SK-N-SH (cell line): ENCODE data around the gene MRTFB. TPM values are rescaled to one million over a fixed set of nuclear protein-coding genes. Genes with fewer than 3 reads are reported as not detected.

Experiments
- CTCF ChIA-PET: fragments of 300-600, 350-600 bp; formaldehyde crosslinking; extraction: SDS; loops from one replicate; lab custom pipeline; 2021; lab: Yijun Ruan, JAX
- POLR2A ChIA-PET: fragments of 350-600 bp; sonication (Branson Sonifier 250); formaldehyde crosslinking; extraction: SDS; loops from one replicate; lab custom pipeline; 2020; ENCODE audit warnings: antibody characterized with exemption, inconsistent platforms; lab: Yijun Ruan, JAX
- DNase-seq: peaks from one replicate; pipeline ENCODE4 v3.0.0; 2012
- H2AFZ ChIP-seq: fragments of 200-600 bp; sonication (generic); 2 replicates; pipeline ENCODE4 v1.8.1; 2016; ENCODE audit warnings: antibody characterized with exemption, mild to moderate bottlenecking, low read depth
- H3F3A ChIP-seq: fragments of 200-600 bp; sonication (generic); replicated peaks from 2 replicates; pipeline ENCODE3; 2016; ENCODE audit warnings: antibody characterized with exemption, mild to moderate bottlenecking; ENCODE audit not compliant: insufficient read depth
- H3K27ac ChIP-seq, 2 experiments: fragments of 200-500 bp in 1 of 2; fragments of 200-600 bp in 1 of 2; sonication (Bioruptor generic) in 1 of 2; sonication (generic), shearing (Covaris generic) in 1 of 2; 2 replicates each; pipeline versions ENCODE4 v1.5.1 to v1.6.1; 2014 to 2016; ENCODE audit warnings: low read depth in 2 of 2, inconsistent platforms in 1 of 2, low read length in 1 of 2, mild to moderate bottlenecking in 1 of 2, mixed read lengths in 1 of 2
- H3K27me3 ChIP-seq: fragments of 200-600 bp; sonication (generic), shearing (Covaris generic); 2 replicates; pipeline ENCODE4 v1.6.1; 2016; ENCODE audit warnings: mixed run types; ENCODE audit not compliant: insufficient read depth
- H3K36me3 ChIP-seq, 2 experiments: fragments of 200-500 bp in 1 of 2; fragments of 200-600 bp in 1 of 2; sonication (Bioruptor generic) in 1 of 2; sonication (generic) in 1 of 2; replicated peaks in 1 of 2; 2 replicates each; pipeline versions ENCODE3 to v1.5.1; 2014 to 2016; ENCODE audit warnings: low read length in 1 of 2, mild to moderate bottlenecking in 1 of 2; ENCODE audit not compliant: insufficient read depth in 2 of 2, control insufficient read depth in 1 of 2
- H3K4me1 ChIP-seq, 2 experiments: fragments of 200-500 bp in 1 of 2; fragments of 200-600 bp in 1 of 2; sonication (Bioruptor generic) in 1 of 2; sonication (generic), shearing (Covaris generic) in 1 of 2; 2 replicates each; pipeline versions ENCODE4 v1.5.1 to v1.6.1; 2014 to 2016; ENCODE audit warnings: low read depth in 1 of 2, low read length in 1 of 2, mixed run types in 1 of 2; ENCODE audit not compliant: insufficient read depth in 2 of 2, control insufficient read depth in 1 of 2
- H3K4me2 ChIP-seq: fragments of 200-600 bp; sonication (generic), shearing (Covaris generic); 2 replicates; pipeline ENCODE4 v1.6.1; 2017; ENCODE audit warnings: mixed run types
- H3K4me3 ChIP-seq, 2 experiments: fragments of 200-500 bp in 1 of 2; fragments of 200-600 bp in 1 of 2; sonication (Bioruptor generic) in 1 of 2; sonication (generic), shearing (Covaris generic) in 1 of 2; 2 replicates each; pipeline versions ENCODE4 v1.5.1 to v1.8.1; 2014 to 2016; ENCODE audit warnings: low read depth in 2 of 2, inconsistent platforms in 1 of 2, low read length in 1 of 2, mild to moderate bottlenecking in 1 of 2, mixed read lengths in 1 of 2, moderate library complexity in 1 of 2
- H3K79me2 ChIP-seq: fragments of 200-600 bp; sonication (generic); 2 replicates; pipeline ENCODE4 v1.8.1; 2017; ENCODE audit warnings: mild to moderate bottlenecking; ENCODE audit not compliant: insufficient read depth
- H3K9ac ChIP-seq: fragments of 200-600 bp; sonication (generic); 2 replicates; pipeline ENCODE4 v1.6.1; 2017; ENCODE audit warnings: mixed run types
- H3K9me2 ChIP-seq: fragments of 200-600 bp; sonication (generic); 2 replicates; pipeline ENCODE4 v1.6.1; 2017; ENCODE audit warnings: mixed run types
- H3K9me3 ChIP-seq: fragments of 200-600 bp; sonication (generic); 2 replicates; pipeline ENCODE4 v1.6.1; 2017; ENCODE audit warnings: mixed run types, mild to moderate bottlenecking, moderate library complexity
- H4K20me1 ChIP-seq: fragments of 200-600 bp; sonication (generic); 2 replicates; pipeline ENCODE4 v1.6.1; 2017; ENCODE audit warnings: mild to moderate bottlenecking, mixed run types; ENCODE audit not compliant: insufficient read depth
- CHD2 ChIP-seq: fragments of 150-350 bp; IDR thresholded peaks from 2 replicates; pipeline ENCODE4 v1.6.1; 2018; ENCODE audit warnings: low read length; ENCODE audit not compliant: partially characterized antibody
- ELF1 ChIP-seq: IDR thresholded peaks from 2 replicates; pipeline ENCODE4 v1.4.0; 2012
- FOSL2 ChIP-seq: IDR thresholded peaks from 2 replicates; pipeline ENCODE4 v1.4.0; 2012; ENCODE audit warnings: low read depth, mild to moderate bottlenecking, moderate library complexity, borderline replicate concordance
- FOXJ3 ChIP-seq: sonication (generic); formaldehyde crosslinking; IDR thresholded peaks from 2 replicates; pipeline ENCODE4 v1.5.1; 2020; ENCODE audit warnings: mild to moderate bottlenecking, missing genetic modification reagents
- GATA2 ChIP-seq: sonication (generic); formaldehyde crosslinking; IDR thresholded peaks from 2 replicates; pipeline ENCODE4 v1.5.0; 2020; ENCODE audit warnings: mild to moderate bottlenecking, missing genetic modification reagents
- NFIC ChIP-seq: IDR thresholded peaks from 2 replicates; pipeline ENCODE4 v1.4.0; 2012; ENCODE audit warnings: borderline replicate concordance
- NRF1 ChIP-seq: IDR thresholded peaks from 2 replicates; pipeline ENCODE4 v1.6.1; 2012; ENCODE audit warnings: low read depth, mild to moderate bottlenecking, low read length
- RCOR1 ChIP-seq: fragments of 150-350 bp; IDR thresholded peaks from 2 replicates; pipeline ENCODE4 v1.6.1; 2017; ENCODE audit warnings: antibody characterized with exemption, low read length
- SIN3A ChIP-seq: IDR thresholded peaks from 2 replicates; pipeline ENCODE4 v1.6.1; 2012; ENCODE audit warnings: low read depth, mild to moderate bottlenecking, low read length, moderate library complexity, borderline replicate concordance
- SMC3 ChIP-seq: IDR thresholded peaks from 2 replicates; pipeline ENCODE4 v1.6.1; 2012; ENCODE audit warnings: low read depth, low read length, improper control_type of control experiment
- WGBS: methylation state at CpG from one replicate; pipeline ENCODE4 v1.1.6; 2017; ENCODE audit warnings: low lambda C conversion rate; 5-methylcytosine and 5-hydroxymethylcytosine counted together
- polyA plus RNA-seq, 3 experiments: library from polyadenylated mRNA; depleted of rRNA; stranded (reverse); fragments of >200 nt; gene quantifications; 2 replicates each; pipeline ENCODE4 v1.2.3, GENCODE V29; 2012
- TF ChIP-seq, protein P1 (sequence below): IDR thresholded peaks from 2 replicates; pipeline ENCODE4 v1.4.0; 2012; ENCODE audit warnings: low read depth, borderline replicate concordance
- TF ChIP-seq, protein P2 (sequence below): IDR thresholded peaks from 2 replicates; pipeline ENCODE4; 2012
- TF ChIP-seq, protein P3 (sequence below): IDR thresholded peaks from 2 replicates; pipeline ENCODE4 v1.4.0; 2012; ENCODE audit warnings: low read depth
- TF ChIP-seq, protein P4 (sequence below): fragments of 150-350 bp; IDR thresholded peaks from 2 replicates; pipeline ENCODE4 v1.6.1; 2017; ENCODE audit warnings: antibody characterized with exemption, low read length, low read depth, borderline replicate concordance
- TF ChIP-seq, protein P5 (sequence below): fragments of 150-350 bp; IDR thresholded peaks from 2 replicates; pipeline ENCODE4 v1.6.1; 2016; ENCODE audit warnings: mild to moderate bottlenecking, low read depth, low read length

The MRTFB gene
- polyA plus RNA-seq, 1 of the 3 experiments (the other 2 are of a cell fraction) = 3.3 TPM

DNA sequence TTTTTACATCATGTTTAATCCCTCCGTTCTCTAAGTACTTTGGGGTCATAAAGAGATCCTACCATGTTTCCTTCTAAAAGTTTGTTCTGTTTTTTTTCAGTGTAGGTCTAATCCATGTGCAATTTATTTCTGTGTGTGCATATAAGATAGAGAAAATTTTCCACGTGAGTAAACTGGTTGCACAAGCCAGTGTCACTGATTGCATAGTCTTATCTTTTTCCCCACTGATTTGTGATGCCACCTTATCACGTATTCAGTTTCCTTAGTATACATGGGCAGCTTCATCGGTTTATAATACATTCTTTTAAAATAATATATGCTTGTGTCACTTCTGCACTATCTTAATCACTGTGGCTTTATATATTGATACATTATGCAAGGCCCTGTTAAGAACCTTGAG is 49.2 kb downstream of the MRTFB start:
- CTCF ChIA-PET = interaction anchor here (1.0 kb wide), 1 partner anchor 201 kb away, joined by 3 read pairs; the partner anchor contains the start of gene ERCC4
- POLR2A ChIA-PET = no interaction called here
- 98% methylated on average over 4 of the region's 4 CpGs for WGBS

More for the DNA sequence above, 49.2 kb downstream of the MRTFB start:
- Histone ChIP-seq H3K79me2 (peaks cover 28% of the 10 kb centered on the region; the same call in 1 of the 2 replicates), H2AFZ (no peak overlapping the region), H3K9me2 (no peaks in the 10 kb centered on the region), H3K9ac (no peak overlapping the region), H3K36me3 (peaks cover 0 to 3% of the 10 kb centered on the region in 2 experiments), H3F3A (peaks cover 3% of the 10 kb centered on the region), H3K4me2 (no peak overlapping the region), H3K9me3 (no peaks in the 10 kb centered on the region), H3K4me1 (peaks cover 0 to 3% of the 10 kb centered on the region in 2 experiments; a peak in 1 of 4 replicates), H3K27ac (no peak overlapping the region), H4K20me1 (no peaks in the 10 kb centered on the region), H3K27me3 (no peaks in the 10 kb centered on the region), H3K4me3 (no peak overlapping the region)
- TF ChIP-seq GATA2 (CRISPR knock-in tag) (no peak), RCOR1 (no peak), FOSL2 (no peak), ELF1 (no peak), SMC3 (no peak), NRF1 (no peak), SIN3A (no peak), CHD2 (no peak), NFIC (no peak), FOXJ3 (CRISPR knock-in tag) (no peak)
- TF ChIP-seq, protein P1, sequence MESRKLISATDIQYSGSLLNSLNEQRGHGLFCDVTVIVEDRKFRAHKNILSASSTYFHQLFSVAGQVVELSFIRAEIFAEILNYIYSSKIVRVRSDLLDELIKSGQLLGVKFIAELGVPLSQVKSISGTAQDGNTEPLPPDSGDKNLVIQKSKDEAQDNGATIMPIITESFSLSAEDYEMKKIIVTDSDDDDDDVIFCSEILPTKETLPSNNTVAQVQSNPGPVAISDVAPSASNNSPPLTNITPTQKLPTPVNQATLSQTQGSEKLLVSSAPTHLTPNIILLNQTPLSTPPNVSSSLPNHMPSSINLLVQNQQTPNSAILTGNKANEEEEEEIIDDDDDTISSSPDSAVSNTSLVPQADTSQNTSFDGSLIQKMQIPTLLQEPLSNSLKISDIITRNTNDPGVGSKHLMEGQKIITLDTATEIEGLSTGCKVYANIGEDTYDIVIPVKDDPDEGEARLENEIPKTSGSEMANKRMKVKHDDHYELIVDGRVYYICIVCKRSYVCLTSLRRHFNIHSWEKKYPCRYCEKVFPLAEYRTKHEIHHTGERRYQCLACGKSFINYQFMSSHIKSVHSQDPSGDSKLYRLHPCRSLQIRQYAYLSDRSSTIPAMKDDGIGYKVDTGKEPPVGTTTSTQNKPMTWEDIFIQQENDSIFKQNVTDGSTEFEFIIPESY = no peak
- TF ChIP-seq, protein P2, sequence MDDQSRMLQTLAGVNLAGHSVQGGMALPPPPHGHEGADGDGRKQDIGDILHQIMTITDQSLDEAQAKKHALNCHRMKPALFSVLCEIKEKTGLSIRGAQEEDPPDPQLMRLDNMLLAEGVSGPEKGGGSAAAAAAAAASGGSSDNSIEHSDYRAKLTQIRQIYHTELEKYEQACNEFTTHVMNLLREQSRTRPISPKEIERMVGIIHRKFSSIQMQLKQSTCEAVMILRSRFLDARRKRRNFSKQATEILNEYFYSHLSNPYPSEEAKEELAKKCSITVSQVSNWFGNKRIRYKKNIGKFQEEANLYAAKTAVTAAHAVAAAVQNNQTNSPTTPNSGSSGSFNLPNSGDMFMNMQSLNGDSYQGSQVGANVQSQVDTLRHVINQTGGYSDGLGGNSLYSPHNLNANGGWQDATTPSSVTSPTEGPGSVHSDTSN = no peak
- TF ChIP-seq, protein P3, sequence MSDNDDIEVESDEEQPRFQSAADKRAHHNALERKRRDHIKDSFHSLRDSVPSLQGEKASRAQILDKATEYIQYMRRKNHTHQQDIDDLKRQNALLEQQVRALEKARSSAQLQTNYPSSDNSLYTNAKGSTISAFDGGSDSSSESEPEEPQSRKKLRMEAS = no peak
- TF ChIP-seq, protein P4, sequence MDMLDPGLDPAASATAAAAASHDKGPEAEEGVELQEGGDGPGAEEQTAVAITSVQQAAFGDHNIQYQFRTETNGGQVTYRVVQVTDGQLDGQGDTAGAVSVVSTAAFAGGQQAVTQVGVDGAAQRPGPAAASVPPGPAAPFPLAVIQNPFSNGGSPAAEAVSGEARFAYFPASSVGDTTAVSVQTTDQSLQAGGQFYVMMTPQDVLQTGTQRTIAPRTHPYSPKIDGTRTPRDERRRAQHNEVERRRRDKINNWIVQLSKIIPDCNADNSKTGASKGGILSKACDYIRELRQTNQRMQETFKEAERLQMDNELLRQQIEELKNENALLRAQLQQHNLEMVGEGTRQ = no peak
- TF ChIP-seq, protein P5, sequence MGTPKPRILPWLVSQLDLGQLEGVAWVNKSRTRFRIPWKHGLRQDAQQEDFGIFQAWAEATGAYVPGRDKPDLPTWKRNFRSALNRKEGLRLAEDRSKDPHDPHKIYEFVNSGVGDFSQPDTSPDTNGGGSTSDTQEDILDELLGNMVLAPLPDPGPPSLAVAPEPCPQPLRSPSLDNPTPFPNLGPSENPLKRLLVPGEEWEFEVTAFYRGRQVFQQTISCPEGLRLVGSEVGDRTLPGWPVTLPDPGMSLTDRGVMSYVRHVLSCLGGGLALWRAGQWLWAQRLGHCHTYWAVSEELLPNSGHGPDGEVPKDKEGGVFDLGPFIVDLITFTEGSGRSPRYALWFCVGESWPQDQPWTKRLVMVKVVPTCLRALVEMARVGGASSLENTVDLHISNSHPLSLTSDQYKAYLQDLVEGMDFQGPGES = no peak
- no peak for DNase-seq
